Subcutaneous abdominal adipose tissue (tissue), 5 donors: ENCODE data around the gene GANAB.
"Not testable (repeated sequence)": the region's sequence is repeated elsewhere in the genome, so short reads cannot be mapped to it uniquely, and the experiment has no call there.

Experiments used
- H3K27ac ChIP-seq: one replicate; pipeline ENCODE4 v1.7.0; 2013; ENCODE audit warnings: low read depth, mild to moderate bottlenecking, inconsistent platforms, low read length, moderate library complexity
- H3K27me3 ChIP-seq, 5 donors: one replicate each; pipeline ENCODE4 v1.7.0; 2013; ENCODE audit warnings: low read length in 5 of 5, inconsistent platforms in 1 of 5; ENCODE audit not compliant: control insufficient read depth in 5 of 5, insufficient read depth in 4 of 5
- H3K36me3 ChIP-seq, 5 donors: one replicate each; pipeline ENCODE4 v1.7.0; 2013; ENCODE audit warnings: low read length in 5 of 5; ENCODE audit not compliant: control insufficient read depth in 5 of 5, insufficient read depth in 5 of 5
- H3K4me1 ChIP-seq, 5 donors: one replicate each; pipeline ENCODE4 v1.7.0; 2013; ENCODE audit warnings: low read length in 5 of 5, mild to moderate bottlenecking in 3 of 5, moderate library complexity in 1 of 5; ENCODE audit not compliant: control insufficient read depth in 5 of 5, insufficient read depth in 5 of 5
- H3K4me3 ChIP-seq, 5 donors: one replicate each; pipeline ENCODE4 v1.7.0; 2013; ENCODE audit warnings: low read length in 5 of 5, low read depth in 1 of 5
- H3K9ac ChIP-seq, 5 donors: one replicate each; pipeline ENCODE4 v1.7.0; 2013; ENCODE audit warnings: low read length in 5 of 5, mild to moderate bottlenecking in 4 of 5, moderate library complexity in 3 of 5
- H3K9me3 ChIP-seq, 5 donors: one replicate each; pipeline ENCODE4 v1.7.0; 2013; ENCODE audit warnings: low read length in 5 of 5; ENCODE audit not compliant: control insufficient read depth in 5 of 5
- donor health status: healthy.
- donor health status: healthy.
- donor health status: healthy.
- donor health status: healthy.
- donor health status: healthy.

Gene GANAB

DNA sequence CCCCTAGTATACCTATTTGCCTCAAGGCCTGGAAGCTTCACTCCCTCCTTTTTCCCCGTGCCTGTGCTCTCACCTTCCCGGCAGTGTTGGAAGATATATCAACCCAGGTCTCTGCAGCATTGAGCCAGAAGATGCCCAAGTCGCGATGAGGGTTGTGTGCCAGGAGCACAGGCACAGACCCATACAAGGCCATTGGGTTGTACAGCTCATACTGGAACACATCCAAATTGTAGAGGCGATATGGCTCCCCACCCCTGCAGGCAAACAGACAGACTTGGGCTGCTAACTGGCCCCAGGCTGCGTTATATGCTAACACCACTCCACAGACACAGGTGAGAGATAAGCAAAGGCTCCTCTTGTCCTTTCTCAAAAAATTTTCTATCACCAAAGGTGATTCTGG, 13.9 kb downstream of the GANAB start:
- Histone ChIP-seq H3K27ac (no peak overlapping the region), H3K36me3 (peaks cover 2 to 84% (median 80%) of the 10 kb centered on the region in 5 donors), H3K4me1 (no peaks in the 10 kb centered on the region), H3K4me3 (no peak overlapping the region), H3K27me3 (no peaks in the 10 kb centered on the region), H3K9me3 (no peaks in the 10 kb centered on the region), H3K9ac (no peak overlapping the region)

GRCh38 chr11:62627713-62628112, 18.7 kb downstream of the GANAB start:
- H3K9me3 ChIP-seq, result no peaks in the 10 kb centered on the region
- H3K4me3 ChIP-seq, result no peak overlapping the region
- H3K27me3 ChIP-seq, result no peaks in the 10 kb centered on the region
- no peak overlapping the region for H3K27ac ChIP-seq
- H3K9ac ChIP-seq, result no peak overlapping the region
- H3K36me3 ChIP-seq, result peaks cover 0 to 81% (median 73%) of the 10 kb centered on the region in 5 donors
- peaks cover 0 to 6% (median 2%) of the 10 kb centered on the region in 5 donors for H3K4me1 ChIP-seq

DNA sequence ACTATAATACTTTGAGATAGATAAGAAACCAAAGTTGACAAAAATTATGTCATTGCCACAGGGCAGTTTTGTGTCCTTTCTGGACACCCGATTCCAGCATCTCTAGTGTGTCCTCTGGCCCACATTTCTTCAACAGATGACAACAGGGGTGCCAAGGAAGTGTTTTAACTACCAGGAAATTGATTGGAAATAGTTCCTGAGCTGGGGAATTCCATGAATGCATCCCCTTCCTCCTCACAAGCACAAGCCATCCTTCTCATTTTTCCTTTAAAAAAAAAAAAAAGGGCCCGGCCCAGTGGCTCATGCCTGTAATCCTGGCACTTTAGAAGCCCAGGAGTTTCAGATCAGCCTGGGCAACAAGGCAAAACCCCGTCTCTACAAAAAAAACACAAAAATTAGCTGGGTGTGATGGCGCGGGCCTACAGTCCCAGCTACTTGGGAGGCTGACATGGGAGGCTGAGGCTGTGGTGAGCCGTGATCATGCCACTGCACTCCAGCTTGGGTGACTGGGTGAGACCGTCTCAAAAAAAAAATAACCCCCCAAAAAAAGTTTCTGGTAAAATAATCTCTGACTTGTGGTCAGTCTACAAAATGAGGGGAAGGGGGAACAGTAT, 23.8 kb downstream of the GANAB start:
- Histone ChIP-seq H3K36me3 (peaks cover 0 to 31% (median 27%) of the 10 kb centered on the region in 5 donors), H3K27me3 (no peaks in the 10 kb centered on the region), H3K4me1 (peaks cover 8 to 26% (median 23%) of the 10 kb centered on the region in 5 donors), H3K9me3 (no peaks in the 10 kb centered on the region), H3K9ac (peak overlapping the region; percentile 35 to 84 (median 71)), H3K27ac (peak overlapping the region; percentile 95), H3K4me3 (peak overlapping the region; percentile 64 to 92 (median 86))

DNA sequence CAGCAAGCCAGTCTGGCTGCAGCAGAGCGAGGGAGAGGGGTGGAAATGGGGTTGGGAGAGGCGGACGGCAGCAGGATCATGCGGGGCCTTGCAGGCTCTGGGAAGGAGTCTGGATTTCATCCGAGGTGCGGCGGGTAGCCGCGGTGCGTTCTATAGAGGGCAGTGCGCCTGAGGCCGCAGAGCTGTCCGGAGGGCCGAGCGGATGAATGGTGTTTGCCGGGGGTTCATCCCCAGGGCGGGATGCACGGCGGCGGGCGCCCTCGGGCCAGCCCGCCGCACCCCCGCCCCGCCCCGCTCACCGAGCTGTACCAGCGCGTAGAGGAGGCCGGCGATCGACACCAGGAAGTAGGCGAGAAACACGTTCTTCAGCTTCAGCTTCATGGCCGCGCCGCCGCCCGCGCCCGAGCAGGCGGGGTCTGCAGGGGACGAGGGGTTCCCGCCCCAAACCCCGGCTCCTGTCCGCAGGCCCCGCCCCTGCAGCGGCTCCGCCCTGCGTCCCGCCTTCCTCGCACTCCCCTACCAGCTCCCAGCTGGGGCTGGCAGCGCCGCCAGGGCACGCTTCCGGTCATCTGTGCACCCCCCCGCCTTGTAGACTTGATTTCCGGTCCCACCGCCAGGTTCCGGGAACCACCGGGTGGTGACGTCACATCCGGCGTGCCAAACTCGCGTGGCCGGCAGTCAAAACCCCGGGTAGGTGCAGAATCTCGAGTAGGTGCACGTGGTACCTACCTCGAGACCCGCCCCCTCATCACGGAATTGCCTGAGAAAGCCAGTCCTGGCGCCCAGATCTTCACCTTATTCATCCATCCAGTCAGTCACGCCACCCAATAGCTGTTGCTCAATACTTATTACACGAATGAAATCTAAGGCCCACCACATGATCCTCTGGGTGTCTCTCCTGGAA, 24.6 kb downstream of the GANAB start, which contains the start of gene B3GAT3:
TSS of gene B3GAT3 (minus strand) at position 420 of the 904 bp plus-strand sequence. CDS start at position 381, 39 bp downstream.
- Histone ChIP-seq H3K4me1 (peaks cover 8 to 26% (median 23%) of the 10 kb centered on the region in 5 donors), H3K27ac (peak within 1 kb of the TSS; percentile 95), H3K4me3 (peak within 1 kb of the TSS; percentile 67 to 92 (median 90)), H3K9me3 (no peaks in the 10 kb centered on the region), H3K9ac (peak within 1 kb of the TSS; percentile 83 to 97 (median 87)), H3K27me3 (no peaks in the 10 kb centered on the region), H3K36me3 (peaks cover 0 to 30% (median 25%) of the 10 kb centered on the region in 5 donors)

DNA sequence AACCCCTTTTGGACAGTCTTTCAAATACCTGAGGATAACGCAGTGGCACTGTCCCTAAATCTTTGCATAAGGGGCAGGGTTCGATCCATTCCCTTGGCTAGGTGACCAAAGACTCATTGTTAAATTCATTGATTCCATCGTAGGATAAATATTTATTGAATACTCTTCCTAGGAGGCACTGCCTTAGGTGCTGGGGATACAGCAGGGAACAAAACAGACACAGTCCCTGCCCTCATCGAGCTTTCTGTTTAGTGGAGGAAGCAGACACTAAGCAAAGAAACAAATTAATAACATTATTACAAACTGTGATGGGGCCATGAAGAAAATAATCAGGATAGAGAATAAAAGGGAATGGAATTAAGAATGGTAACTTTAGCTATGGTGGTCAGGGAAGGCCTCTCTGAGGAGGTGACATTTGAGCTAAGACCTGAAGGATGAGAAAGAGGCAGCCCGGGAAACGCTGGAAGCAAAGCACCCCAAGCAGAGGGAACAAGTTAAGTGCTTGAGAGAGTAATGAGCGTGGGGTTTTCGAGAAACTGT, 25.3 kb downstream of the GANAB start:
- peak overlapping the region; percentile 83 to 97 (median 87) for H3K9ac ChIP-seq
- H3K4me1 ChIP-seq, result peaks cover 8 to 26% (median 23%) of the 10 kb centered on the region in 5 donors
- peak overlapping the region; percentile 67 to 92 (median 90) for H3K4me3 ChIP-seq
- peaks cover 0 to 30% (median 25%) of the 10 kb centered on the region in 5 donors for H3K36me3 ChIP-seq
- H3K9me3 ChIP-seq, result no peaks in the 10 kb centered on the region
- H3K27ac ChIP-seq, result peak overlapping the region; percentile 95
- H3K27me3 ChIP-seq, result no peaks in the 10 kb centered on the region

- H3K9me3 ChIP-seq, H3K27ac ChIP-seq, H3K27me3 ChIP-seq, H3K9ac ChIP-seq, H3K4me3 ChIP-seq: not testable (repeated sequence)
- Histone ChIP-seq H3K36me3 (peaks cover 0 to 29% (median 21%) of the 10 kb centered on the region in 5 donors), H3K4me1 (peaks cover 5 to 30% (median 23%) of the 10 kb centered on the region in 5 donors)
Measured at GRCh38 chr11:62616957-62617356, 29.5 kb downstream of the GANAB start.

GRCh38 chr11:62615521-62615920, 30.9 kb downstream of the GANAB start:
- no peaks in the 10 kb centered on the region for H3K27me3 ChIP-seq
- no peak overlapping the region for H3K9ac ChIP-seq
- no peak overlapping the region for H3K27ac ChIP-seq
- H3K9me3 ChIP-seq, result no peaks in the 10 kb centered on the region
- peaks cover 5 to 35% (median 27%) of the 10 kb centered on the region in 5 donors for H3K4me1 ChIP-seq
- no peak overlapping the region for H3K4me3 ChIP-seq
- H3K36me3 ChIP-seq, result peaks cover 0 to 32% (median 21%) of the 10 kb centered on the region in 5 donors

GRCh38 chr11:62614275-62614674, 32.1 kb downstream of the GANAB start:
- Histone ChIP-seq H3K36me3 (peaks cover 0 to 38% (median 31%) of the 10 kb centered on the region in 5 donors), H3K27ac (peak overlapping the region; percentile 93)

GRCh38 chr11:62613291-62613778, 33.1 kb downstream of the GANAB start:
- H3K9ac ChIP-seq, result peak overlapping the region in 4 of 5 donors; percentile 42 to 90 (median 64)
- peak overlapping the region; percentile 93 for H3K27ac ChIP-seq
- no peaks in the 10 kb centered on the region for H3K9me3 ChIP-seq
- H3K36me3 ChIP-seq, result peaks cover 0 to 47% (median 35%) of the 10 kb centered on the region in 5 donors
- H3K27me3 ChIP-seq, result no peaks in the 10 kb centered on the region
- peaks cover 5 to 37% (median 27%) of the 10 kb centered on the region in 5 donors for H3K4me1 ChIP-seq
- peak overlapping the region in 4 of 5 donors; percentile 19 to 87 (median 50) for H3K4me3 ChIP-seq

More at GRCh38 chr11:62614275-62614674, 32.1 kb downstream of the GANAB start:
- Histone ChIP-seq H3K9me3 (no peaks in the 10 kb centered on the region), H3K9ac (peak overlapping the region in 1 of 5 donors; percentile 66), H3K4me1 (peaks cover 5 to 37% (median 27%) of the 10 kb centered on the region in 5 donors), H3K4me3 (no peak overlapping the region), H3K27me3 (no peaks in the 10 kb centered on the region)
